DND-41 (cell line): ENCODE results near the gene FYB2.

Experiments
- ATAC-seq: fragments of 200-7000 bp; cut with Tn5 transposase; 3 replicates; pipeline ENCODE4 v1.9.1; 2021; ENCODE audit warnings: low read depth; ENCODE audit not compliant: insufficient read depth
- DNase-seq: peaks from one replicate; pipeline ENCODE4 v3.0.0-alpha.2; 2020
- H2AFZ ChIP-seq: 2 replicates; pipeline ENCODE4 v1.6.0; 2012; ENCODE audit warnings: low read depth, low read length
- H3K27ac ChIP-seq: 2 replicates; pipeline ENCODE4 v1.5.1; 2012; ENCODE audit warnings: low read length, inconsistent platforms
- H3K27me3 ChIP-seq: fragments of 200-600 bp; sonication (generic); 2 replicates; pipeline ENCODE4 v1.6.0; 2012; ENCODE audit warnings: low read length, mild to moderate bottlenecking, inconsistent platforms; ENCODE audit not compliant: insufficient read depth, poor library complexity
- H3K36me3 ChIP-seq: 2 replicates; pipeline ENCODE4 v1.5.1; 2012; ENCODE audit warnings: low read length, inconsistent platforms; ENCODE audit not compliant: insufficient read depth
- H3K4me1 ChIP-seq: 2 replicates; pipeline ENCODE4 v1.5.1; 2012; ENCODE audit warnings: mild to moderate bottlenecking, low read length; ENCODE audit not compliant: insufficient read depth
- H3K4me2 ChIP-seq: 2 replicates; pipeline ENCODE4 v1.6.0; 2012; ENCODE audit warnings: mild to moderate bottlenecking, moderate library complexity, low read length, inconsistent platforms; ENCODE audit not compliant: insufficient read depth
- H3K4me3 ChIP-seq, 2 experiments: fragments of 200-600 bp in 1 of 2; shearing (Covaris generic) in 1 of 2; 2 replicates each; pipeline ENCODE4 v1.5.1; 2012 to 2016; ENCODE audit warnings: inconsistent platforms in 2 of 2, low read length in 2 of 2, mild to moderate bottlenecking in 2 of 2, low read depth in 1 of 2, moderate library complexity in 1 of 2
- H3K79me2 ChIP-seq: 2 replicates; pipeline ENCODE4 v1.6.0; 2012; ENCODE audit warnings: low read length, inconsistent platforms; ENCODE audit not compliant: insufficient read depth
- H3K9ac ChIP-seq: 2 replicates; pipeline ENCODE4 v1.6.0; 2012; ENCODE audit warnings: low read depth, mild to moderate bottlenecking, inconsistent platforms, low read length, moderate library complexity
- H3K9me3 ChIP-seq: 2 replicates; pipeline ENCODE4 v1.5.1; 2012; ENCODE audit warnings: low read length, moderate library complexity, mild to moderate bottlenecking, inconsistent platforms; ENCODE audit not compliant: insufficient read depth, severe bottlenecking
- H4K20me1 ChIP-seq: 2 replicates; pipeline ENCODE4 v1.6.0; 2012; ENCODE audit warnings: low read length; ENCODE audit not compliant: insufficient read depth
- EZH2 ChIP-seq: IDR thresholded peaks from 3 replicates; pipeline ENCODE4 v1.6.1; 2012; ENCODE audit warnings: borderline replicate concordance, low read depth, mild to moderate bottlenecking, moderate library complexity, low read length, inconsistent platforms; ENCODE audit not compliant: severe bottlenecking
- TF ChIP-seq, protein P1 (sequence below): IDR thresholded peaks from 2 replicates; pipeline ENCODE4 v1.5.1; 2012; ENCODE audit warnings: borderline replicate concordance, low read length, moderate library complexity, mild to moderate bottlenecking; ENCODE audit not compliant: poor library complexity, severe bottlenecking; ENCODE audit errors: extremely low read depth

The FYB2 gene

GRCh38 chr1:56837244-56837939 lies 18.2 kb upstream of the FYB2 start:
- TF ChIP-seq EZH2 = no peak
- TF ChIP-seq, protein P1, sequence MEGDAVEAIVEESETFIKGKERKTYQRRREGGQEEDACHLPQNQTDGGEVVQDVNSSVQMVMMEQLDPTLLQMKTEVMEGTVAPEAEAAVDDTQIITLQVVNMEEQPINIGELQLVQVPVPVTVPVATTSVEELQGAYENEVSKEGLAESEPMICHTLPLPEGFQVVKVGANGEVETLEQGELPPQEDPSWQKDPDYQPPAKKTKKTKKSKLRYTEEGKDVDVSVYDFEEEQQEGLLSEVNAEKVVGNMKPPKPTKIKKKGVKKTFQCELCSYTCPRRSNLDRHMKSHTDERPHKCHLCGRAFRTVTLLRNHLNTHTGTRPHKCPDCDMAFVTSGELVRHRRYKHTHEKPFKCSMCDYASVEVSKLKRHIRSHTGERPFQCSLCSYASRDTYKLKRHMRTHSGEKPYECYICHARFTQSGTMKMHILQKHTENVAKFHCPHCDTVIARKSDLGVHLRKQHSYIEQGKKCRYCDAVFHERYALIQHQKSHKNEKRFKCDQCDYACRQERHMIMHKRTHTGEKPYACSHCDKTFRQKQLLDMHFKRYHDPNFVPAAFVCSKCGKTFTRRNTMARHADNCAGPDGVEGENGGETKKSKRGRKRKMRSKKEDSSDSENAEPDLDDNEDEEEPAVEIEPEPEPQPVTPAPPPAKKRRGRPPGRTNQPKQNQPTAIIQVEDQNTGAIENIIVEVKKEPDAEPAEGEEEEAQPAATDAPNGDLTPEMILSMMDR = no peak
- Histone ChIP-seq H2AFZ (no peak overlapping the region), H3K27ac (no peak overlapping the region), H3K27me3 (peaks cover 3% of the 10 kb centered on the region), H3K79me2 (no peaks in the 10 kb centered on the region), H3K4me2 (no peak overlapping the region), H4K20me1 (no peaks in the 10 kb centered on the region), H3K9me3 (no peaks in the 10 kb centered on the region), H3K4me1 (no peaks in the 10 kb centered on the region), H3K4me3 (no peak overlapping the region), H3K36me3 (no peaks in the 10 kb centered on the region), H3K9ac (no peak overlapping the region)
- no peak for DNase-seq
- no peak for ATAC-seq

GRCh38 chr1:56836359-56836758 lies 17.2 kb upstream of the FYB2 start:
- H2AFZ ChIP-seq = no peak overlapping the region

GRCh38 chr1:56835657-56836056 lies 16.5 kb upstream of the FYB2 start:
- Histone ChIP-seq H3K9me3 (no peaks in the 10 kb centered on the region), H3K36me3 (no peaks in the 10 kb centered on the region), H3K27me3 (peaks cover 2% of the 10 kb centered on the region), H3K4me2 (no peak overlapping the region), H3K9ac (no peak overlapping the region), H4K20me1 (no peaks in the 10 kb centered on the region), H3K27ac (no peak overlapping the region), H3K79me2 (no peaks in the 10 kb centered on the region), H3K4me3 (no peak overlapping the region), H2AFZ (no peak overlapping the region), H3K4me1 (no peaks in the 10 kb centered on the region)
- no peak for ATAC-seq
- DNase-seq = no peak
- TF ChIP-seq, protein P1 = no peak
- TF ChIP-seq EZH2 = no peak

More at GRCh38 chr1:56836359-56836758, 17.2 kb upstream of the FYB2 start:
- Histone ChIP-seq H3K27me3 (peaks cover 2% of the 10 kb centered on the region), H3K79me2 (no peaks in the 10 kb centered on the region), H3K9ac (no peak overlapping the region), H3K27ac (no peak overlapping the region), H4K20me1 (no peaks in the 10 kb centered on the region), H3K4me3 (no peak overlapping the region), H3K4me2 (no peak overlapping the region), H3K9me3 (no peaks in the 10 kb centered on the region), H3K4me1 (no peaks in the 10 kb centered on the region), H3K36me3 (no peaks in the 10 kb centered on the region)
- DNase-seq (no peak), ATAC-seq (no peak)
- no peak for TF ChIP-seq EZH2
- TF ChIP-seq, protein P1 = no peak
